GM03348 (cell line): ENCODE results near the gene OTOA.
"Not testable (repeated sequence)": the region's sequence is repeated elsewhere in the genome, so short reads cannot be mapped to it uniquely, and the experiment has no call there.

Experiments
- DNase-seq: peaks from one replicate; pipeline ENCODE4 v3.0.0; 2012; ENCODE audit warnings: low spot score

The OTOA gene

DNA sequence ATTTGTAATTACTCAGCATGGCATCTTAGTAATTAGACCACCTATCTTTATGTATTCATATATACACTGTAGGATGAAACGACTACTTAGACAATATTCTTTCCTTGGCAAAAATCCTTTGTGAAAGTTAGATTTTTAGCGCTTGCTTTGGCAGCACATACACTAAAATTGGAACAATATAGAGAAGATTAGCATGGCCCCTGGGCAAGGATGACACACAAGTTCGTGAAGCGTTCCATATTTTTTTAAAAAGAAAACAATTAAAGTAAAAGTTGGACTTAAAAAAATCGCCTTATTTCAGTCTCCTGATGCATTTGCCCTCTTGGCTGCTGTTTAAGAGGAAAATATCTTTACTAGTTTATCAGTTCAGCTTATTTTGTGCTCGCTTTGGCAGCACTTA is 21.9 kb upstream of the OTOA start:
- DNase-seq: no peak

DNA sequence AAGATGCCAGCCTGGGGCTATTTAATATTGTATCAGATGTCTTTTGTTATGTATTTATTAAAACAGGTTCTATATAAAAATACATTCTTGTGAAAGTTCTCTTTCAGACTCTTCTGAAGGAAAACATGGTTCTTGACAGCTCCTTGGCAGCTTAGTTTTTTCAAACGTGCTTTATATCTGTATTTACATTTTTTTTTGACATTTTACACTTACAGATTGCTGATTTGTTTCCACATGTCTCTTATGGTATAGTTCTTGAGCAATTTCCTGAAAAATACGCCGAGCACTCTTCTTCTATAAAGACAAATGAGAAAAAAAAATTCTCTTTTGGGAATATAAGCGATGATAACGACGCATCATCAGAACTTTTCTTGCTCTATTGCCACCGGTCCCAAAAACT is 20.9 kb upstream of the OTOA start:
- no peak for DNase-seq

DNA sequence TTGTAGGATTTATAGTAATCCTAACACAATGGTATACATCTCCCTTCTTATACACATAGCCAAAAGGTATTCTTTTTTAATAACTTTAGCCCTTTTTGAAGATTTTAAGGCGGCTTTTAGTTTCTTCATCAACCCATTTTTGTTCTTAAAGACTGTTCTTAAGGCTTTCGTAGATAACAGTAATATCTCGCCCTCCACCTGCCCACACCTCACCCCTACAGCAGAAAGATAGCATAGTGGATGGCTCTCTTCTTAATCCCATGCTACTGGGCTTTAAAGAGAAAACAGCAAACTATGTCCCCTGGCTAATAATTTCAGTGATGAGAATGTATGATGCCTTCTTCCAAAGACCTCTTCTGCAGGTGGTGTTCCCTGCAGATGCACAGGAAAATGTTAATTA is 20.0 kb upstream of the OTOA start:
- no peak for DNase-seq

DNA sequence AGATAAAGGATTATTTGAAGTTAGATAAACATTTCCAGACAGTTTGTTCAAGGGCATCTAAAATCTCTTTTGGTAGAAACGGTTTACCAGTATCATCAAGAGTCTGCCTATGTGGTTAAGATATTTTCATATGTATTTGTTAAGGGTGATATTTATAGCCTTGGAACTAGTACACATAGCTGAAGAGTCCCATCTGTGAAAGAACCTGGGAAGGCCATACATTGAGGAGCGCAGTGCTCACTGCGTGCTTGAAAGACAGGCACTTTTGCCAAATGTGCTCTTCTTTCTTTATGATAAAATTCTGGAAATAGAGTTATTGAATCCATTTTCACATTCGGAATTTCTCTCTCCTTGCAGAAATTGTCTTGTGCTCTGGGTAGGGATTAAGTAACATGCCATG is 19.1 kb upstream of the OTOA start:
- no peak for DNase-seq

DNA sequence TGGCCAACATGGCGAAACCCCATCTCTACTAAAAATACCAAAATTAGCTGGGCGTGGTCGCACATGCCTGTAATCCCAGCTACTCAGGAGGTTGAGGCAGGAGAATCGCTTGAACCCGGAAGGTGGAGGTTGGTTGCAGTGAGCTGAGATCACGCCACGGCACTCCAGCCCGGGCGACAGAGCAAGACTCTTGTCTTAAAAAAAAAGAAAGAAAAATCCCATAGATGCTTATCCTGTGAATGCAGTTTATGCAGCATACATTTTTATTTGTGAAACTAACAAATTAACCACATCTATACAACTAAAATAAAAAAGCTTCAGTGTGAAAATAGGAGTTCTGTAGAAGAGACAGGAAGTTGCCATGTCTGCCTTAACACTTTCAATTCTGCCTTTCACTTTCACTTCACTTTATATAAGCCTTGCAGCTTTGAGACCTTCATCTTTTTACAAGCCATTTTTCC is 18.5 kb upstream of the OTOA start:
- peak; percentile 19 for DNase-seq

DNA sequence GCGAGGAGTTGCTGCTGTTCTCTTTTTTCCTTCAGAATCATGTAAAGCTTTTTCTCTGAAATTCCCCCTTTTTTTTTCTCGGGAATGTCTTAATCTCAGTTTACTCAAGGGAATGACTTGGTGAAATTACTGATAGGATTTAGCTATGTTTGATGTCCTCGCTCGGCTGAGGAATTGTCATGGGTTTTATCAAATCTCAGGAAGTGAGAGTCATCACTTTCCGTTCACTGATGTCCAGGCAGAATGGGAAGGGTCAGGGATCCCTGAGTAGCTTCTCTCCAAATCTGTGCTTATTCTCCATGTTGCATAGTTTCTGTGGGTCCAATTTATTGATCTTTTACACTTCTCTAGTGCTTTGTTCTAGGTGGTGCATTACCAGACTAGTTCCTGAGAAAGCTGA is 17.7 kb upstream of the OTOA start:
- no peak for DNase-seq

DNA sequence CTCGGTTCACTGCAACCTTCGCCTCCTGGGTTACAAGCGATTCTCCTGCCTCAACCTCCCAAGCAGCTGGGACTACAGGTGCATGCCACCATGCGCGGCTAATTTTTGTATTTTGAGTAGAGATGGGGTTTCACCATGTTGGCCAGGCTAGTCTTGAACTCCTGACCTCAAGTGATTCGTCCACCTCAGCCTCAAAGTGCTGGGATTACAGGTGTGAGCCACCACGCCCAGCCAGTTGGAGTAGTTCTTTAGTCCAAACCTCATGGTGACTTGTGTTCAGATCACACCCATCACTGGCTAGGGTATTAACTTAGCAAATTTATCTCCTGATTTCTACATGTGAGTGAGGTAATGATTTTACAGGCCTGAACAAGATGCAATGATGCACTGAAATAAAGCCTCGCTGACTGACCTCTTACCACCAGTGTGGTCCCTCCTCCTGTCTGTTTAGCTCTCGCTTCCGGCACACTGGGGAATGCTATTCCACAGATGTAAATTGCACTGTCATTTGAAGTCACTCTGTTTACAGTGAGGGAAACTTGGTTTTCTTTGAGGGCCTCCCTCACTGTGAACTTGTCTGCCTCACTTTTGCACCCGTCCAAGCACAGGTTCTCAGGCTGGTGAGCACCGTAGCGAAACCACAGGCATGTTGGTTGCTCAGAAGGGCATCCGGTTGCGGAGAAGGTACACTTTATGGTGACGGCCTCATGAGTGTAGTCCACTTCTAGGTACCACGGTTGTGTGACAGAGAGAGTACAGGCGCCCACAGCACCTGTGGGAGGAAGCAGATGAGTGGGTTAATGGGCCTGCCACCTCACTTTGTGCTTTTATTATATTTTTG is 16.8 kb upstream of the OTOA start:
- no peak for DNase-seq

DNA sequence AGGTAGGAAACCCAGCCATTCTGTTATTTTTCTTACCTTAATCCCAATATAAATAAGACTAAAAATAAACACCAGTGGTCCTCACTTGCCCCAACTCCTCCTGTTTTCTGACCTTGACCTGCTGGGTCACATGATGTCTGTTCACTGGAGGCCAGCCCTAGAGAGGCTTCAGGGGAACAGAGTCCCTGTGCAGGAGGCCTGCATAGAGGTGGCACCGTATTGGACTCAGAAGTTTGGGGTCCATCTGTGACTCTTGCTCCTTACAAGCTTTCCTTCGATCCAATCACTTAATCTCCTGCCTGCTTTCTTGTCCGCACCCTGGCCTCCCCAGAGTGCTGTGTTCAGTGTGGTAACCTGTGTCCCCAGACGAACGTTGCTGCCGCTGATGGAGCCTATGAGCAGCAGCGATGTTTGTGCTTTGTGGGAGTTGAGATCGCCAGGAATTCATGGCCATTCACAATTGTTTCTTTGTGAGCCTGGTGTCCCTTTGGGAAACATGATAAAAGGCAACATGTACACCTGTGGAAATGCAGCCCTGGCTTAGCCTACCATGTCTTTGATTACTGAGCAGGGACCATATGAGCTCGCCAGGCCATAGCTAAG is 16.1 kb upstream of the OTOA start:
- DNase-seq: no peak

DNA sequence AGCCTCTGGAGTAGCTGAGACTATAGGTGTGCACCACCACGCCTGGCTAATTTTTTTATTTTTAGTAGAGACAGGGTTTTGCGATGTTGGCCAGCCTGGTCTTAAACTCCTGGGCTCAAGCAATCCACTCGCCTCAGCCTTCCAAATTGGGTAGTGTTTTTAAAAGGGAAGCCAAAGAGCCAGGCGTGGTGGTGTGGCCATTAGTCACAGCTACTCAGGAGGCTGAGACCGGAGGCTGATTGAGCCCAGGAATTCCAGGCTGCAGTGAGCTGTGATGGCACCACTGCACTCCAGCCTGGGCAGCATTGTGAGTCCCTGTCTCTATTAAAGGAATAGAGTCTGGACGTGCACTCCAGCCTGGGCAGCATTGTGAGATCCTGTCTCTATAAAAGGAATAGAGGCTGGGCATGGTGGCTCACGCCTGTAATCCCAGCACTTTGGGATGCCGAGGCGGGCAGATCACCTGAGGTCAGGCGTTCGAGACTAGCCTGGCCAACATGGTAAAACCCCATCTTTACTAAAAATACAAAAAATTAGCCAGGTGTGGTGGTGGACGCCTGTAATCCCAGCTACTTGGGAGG is 13.9 kb upstream of the OTOA start:
- DNase-seq: not testable (repeated sequence)

DNA sequence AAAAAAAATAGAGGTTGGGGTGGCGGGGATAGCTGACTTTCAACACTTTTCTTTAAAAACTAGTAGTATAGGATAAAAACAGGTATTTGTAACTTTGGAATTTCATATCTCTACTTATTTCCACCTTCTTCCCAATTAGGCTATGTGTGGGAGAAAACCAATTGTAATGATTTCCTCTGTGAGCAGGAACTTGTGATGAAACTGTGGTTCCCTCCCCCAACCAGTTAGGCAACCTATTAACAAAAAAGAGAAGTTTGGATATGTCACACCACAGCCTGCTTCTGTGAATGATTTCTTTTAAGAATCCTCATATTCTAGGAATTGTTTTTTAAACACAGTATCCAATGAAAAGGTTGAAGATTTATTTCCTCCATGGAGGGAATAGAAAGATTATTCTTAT is 13.2 kb upstream of the OTOA start:
- DNase-seq: peak; percentile 50

DNA sequence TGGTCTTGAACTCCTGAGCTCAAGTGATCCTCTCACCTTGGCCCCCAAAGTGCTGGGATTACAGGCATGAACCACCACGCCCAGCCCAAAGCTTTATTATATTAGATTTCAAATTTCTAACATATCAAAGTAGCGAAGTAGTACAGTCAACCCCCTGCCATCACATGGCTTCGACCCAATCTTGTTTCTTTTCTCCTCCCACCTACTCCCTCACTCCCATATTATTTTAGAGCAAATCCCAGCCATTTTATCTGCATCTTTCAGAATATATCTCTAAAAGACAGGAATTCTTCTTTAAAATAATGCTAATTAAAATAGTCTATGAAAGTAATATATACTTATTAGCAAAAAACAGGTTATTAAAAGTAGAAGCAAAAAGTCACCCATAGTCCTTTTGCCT is 12.3 kb upstream of the OTOA start:
- DNase-seq: no peak

DNA sequence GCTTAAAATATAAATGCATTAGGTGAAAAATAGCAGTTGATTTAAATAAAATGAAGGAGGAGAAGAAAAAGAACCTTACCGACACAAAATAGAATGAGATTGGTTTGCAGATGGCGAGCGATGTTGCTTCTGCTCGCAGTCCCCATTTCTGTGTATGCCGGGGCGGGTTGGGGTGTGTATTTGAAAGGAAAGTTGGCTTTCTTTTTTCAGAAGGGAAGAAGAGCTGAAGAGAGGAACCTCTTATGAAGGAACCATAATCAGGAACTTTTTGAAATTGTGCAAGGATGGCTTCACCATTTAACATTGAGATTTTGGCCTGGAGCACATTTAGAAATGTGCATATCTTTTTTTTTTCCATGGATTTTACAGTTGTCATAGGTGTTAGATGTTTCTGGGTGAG is 11.3 kb upstream of the OTOA start, which contains the start of gene IGSF6:
Gene IGSF6, minus strand, starts transcription at position 156 of the 400 bp plus-strand sequence. Its CDS starts 10 bp downstream, at position 146.
- no peak for DNase-seq

DNA sequence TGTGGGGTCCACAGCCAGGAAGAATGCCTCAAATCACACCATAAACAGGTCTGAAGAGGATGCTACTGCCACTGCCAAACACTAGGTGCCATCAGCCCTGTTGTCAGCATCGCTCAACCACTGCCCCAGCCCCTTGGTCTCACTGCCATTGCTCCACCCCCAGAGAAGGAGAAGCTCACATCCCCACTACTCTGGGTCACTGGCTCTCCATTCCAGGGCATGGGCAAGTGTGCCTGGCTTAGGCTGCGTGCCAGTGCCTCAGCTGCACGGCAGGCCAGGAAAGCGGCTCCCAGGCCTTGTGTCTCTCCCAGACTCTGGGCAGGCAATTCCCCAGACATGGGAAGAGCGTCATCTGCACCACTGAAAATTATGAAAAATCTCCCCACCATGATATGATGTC is 10.2 kb upstream of the OTOA start:
- DNase-seq: no peak

DNA sequence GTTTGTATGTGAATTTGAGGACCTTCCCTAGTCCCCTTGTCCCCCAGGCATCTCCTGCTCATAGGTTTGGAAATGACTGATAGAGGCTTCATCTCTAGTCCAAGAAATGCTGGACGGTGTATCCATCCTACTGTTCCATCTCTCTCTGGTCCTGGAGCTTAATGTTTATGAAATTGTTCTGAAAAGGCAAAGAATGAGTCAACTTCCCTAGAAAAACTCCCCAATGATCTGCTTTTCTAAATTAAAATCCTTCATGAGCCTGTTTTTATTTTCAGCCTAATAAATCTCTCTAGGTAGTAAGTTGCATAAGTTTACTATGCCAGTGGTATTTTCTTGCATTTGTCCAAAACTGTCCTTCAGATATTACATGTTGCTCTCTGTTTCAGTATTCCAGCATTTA is 9.3 kb upstream of the OTOA start:
- DNase-seq: no peak

DNA sequence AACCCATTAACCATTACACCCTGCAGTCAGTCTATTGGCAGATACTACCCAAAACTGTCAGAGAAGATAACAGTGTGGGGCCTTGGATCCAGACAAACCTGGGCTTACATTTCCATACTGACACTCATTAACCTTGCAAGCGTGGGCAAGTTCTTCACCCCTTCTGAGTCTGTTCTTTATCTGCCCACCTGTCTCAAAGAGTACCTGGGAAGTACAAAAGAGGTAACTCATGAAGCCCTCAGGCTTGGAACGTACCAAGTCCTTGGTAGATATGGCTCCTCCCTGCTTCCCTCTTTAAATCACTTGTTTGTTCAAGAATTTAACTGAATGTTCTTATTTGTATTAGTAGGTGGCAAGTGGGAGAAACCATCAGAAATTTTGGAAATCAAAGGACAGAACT is 8.9 kb upstream of the OTOA start:
- no peak for DNase-seq

DNA sequence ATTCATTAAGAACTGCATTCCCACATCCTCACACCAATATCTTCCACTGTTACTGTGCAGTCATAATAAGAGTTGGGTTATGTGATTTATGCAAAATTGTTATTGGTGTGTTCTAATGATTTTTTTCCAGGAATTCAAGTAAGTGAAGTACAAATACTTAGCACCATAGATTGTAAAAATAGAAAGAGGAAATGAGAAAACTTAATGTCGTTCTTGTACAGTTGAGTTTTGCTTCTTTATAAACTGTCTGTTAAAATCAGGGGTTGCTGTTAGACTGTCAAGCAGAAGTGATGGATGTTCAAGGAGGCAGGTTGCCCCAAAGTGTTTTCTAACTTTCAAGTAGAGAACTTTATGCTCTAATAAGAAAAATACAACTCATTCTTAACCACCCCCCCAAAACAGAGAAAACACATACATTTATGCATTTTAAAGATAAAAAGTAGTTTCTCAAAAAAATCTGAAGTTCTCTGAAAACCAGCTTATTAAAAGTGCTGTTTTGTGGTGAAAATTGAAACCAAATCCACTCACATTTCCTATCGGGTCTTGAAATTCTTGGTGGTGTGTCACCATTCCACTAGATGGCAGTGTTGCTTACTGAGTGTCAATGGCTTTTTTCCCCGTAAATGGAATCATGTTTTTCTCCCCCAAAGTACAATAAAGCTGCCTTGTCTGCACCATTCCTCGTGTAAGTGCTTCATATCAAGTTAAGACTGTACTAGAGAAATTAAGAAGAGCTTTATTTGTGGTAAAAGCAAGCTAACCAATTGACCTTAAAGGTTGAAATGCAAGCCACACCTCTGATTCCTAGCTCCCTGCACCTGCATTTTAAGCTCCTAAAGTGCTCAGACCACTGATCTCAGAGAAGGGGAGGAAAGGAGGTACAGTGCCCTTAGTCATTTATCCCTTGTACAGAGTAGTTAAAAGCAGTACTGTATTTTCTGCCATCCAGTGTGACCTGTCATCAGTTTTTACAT is 6.7 kb upstream of the OTOA start:
- DNase-seq: peak; percentile 81

DNA sequence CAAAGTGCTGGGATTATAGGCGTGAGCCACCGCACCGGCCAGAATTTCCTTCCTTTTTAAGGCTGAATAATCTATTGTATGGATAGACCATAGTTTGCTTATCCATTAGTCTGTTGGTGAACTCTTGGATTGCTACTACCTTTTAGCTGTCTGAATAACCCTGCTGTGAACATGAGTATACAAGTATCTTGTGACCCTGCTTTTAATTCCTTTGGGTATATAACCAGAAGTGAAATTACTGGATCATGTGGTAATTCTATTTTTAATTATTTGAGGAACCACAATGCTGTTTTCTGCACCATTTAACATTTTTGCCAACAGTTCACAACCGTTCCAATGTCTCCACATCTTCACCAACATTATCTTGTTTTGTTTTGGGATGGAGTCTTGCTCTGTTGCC is 4.6 kb upstream of the OTOA start:
- DNase-seq: no peak

DNA sequence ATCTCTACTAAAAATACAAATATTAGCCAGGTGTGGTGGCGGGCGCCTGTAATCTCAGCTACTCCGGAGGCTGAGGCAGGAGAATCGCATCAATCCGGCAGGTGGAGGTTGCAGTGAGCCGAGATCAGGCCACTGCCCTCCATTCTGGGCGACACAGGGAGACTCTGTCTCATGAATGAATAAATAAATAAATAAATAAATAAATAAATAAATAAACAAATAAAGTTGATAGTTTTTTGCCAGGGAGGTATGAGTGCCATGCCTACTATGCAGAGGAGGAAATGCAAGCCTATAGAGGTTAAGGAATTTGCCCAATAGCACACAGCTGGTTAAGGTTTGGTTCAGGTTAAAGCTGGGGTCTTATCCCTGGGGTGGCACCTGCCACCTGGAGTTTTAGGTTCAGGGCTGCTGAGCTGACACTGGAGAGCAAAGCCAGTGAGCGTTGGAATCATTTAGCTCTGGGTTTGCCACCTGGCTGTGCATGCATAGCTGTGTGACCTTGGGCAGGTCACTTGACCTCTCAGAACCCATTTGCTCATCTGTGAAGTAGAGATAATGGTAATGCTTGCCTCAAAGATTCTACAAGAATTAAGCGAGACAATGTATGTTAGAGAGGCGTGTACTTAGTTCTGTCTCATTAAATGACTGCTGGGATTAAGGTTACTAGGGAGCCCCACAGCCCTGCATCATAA is 1.2 kb downstream of the OTOA start:
- DNase-seq: no peak

DNA sequence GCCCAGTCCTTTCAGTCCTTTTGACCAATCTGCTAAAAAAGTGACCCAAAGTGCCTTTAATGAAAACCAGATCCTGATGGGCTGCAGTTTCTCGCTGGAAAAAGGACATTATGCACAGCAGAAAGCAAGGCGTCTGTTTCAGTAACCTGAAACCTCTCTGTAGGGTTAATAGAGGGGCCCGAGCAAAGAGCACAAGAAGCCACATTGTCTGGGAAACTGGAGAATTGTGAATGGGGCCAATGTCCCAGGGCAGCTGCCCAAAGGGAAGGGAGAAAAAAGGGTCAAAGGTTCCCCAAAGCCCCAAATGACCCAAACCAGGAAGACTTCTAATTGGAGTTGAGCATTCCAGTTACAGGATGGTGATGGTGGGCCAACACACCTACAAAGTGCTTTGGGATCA is 3.0 kb downstream of the OTOA start:
- DNase-seq: no peak

DNA sequence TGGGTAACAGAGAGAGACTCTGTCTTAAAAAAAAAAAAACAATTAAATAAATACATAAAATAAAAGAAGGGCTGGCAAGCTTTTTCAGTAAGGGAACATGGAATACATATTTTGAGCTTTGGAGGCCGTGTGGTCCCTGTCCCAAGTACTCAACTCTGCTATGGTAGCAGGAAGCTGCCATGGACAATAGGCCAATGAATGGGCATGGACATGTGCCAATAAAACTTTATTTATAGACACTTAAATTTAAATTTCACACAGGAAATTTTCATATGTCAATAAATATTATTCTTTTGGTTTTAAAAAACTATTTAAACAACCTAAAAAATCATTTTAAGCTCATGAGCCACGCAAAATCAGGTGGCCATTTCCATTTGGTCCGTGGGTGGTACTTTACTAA is 3.8 kb downstream of the OTOA start:
- DNase-seq: no peak

DNA sequence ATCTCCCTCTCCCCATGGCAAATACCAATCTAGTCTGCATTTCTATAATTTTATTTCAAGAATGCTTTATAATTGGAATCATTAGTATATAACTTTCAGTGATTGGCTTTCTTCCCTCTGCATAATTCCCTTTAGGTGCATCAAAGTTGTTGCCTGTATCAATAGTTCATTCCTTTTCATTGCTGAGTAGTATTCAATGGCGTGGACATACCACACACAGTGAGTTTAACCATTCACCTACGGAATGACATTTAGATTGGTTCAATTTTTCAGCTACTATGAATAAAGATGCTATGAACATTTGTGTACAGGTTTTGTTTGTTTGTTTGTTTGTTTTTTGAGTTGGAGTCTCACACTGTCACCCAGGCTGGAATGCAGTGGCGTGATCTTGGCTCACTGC is 9.7 kb downstream of the OTOA start:
- DNase-seq: no peak

DNA sequence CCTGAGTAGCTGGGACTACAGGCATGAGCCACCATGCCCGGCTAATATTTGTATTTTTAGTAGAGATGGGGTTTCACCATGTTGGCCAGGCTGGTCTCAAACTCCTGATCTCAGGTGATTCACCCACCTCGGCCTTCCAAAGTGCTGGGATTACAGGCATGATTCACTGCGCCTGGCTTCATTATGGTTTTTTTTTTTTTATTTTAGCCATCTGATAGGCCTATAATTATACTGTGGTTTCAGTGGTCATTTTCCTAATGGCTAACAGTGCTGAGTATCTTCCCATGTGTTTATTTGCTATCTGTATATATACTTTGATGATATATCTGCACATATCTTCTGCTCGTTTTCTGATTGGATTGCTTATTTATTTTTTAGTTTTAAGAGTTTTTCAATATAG is 10.7 kb downstream of the OTOA start:
- DNase-seq: not testable (repeated sequence)
